ENCODE data around the gene GMCL1. TPM values are rescaled to one million over a fixed set of nuclear protein-coding genes. Genes with fewer than 3 reads are reported as not detected.

GMCL1 gene
- total RNA-seq, 2 donors from 2014 or later, result 13.5 to 24.1 TPM

GRCh38 chr2:69843993-69844392, 14.5 kb downstream of the GMCL1 start:
- no peaks in the 10 kb centered on the region for H3K27me3 ChIP-seq (replicated peaks; ENCODE audit: insufficient read depth)
- no peaks in the 10 kb centered on the region for H3K4me1 ChIP-seq (ENCODE audit: control insufficient read depth in 1 of 2, low read depth in 2 of 2)
- H3K9me3 ChIP-seq, result no peaks in the 10 kb centered on the region
- H3K4me3 ChIP-seq, result no peak overlapping the region
- TF ChIP-seq CTCF (IDR thresholded peaks at IDR 0.05), result no peak
- H3K36me3 ChIP-seq, result peaks cover 10% of the 10 kb centered on the region
- DNase-seq (ENCODE audit: low spot score) (no peak), ATAC-seq (ENCODE audit: insufficient number of reproducible peaks, low FRiP score, low read depth) (no peak)
- H3K27ac ChIP-seq, result no peak overlapping the region

GRCh38 chr2:69844560-69844959, 15.1 kb downstream of the GMCL1 start:
- H3K4me1 ChIP-seq (ENCODE audit: control insufficient read depth in 1 of 2, low read depth in 2 of 2), result no peaks in the 10 kb centered on the region
- no peak overlapping the region for H3K27ac ChIP-seq
- peaks cover 10% of the 10 kb centered on the region for H3K36me3 ChIP-seq
- TF ChIP-seq CTCF (IDR thresholded peaks at IDR 0.05), result no peak
- DNase-seq (ENCODE audit: low spot score) (no peak), ATAC-seq (ENCODE audit: insufficient number of reproducible peaks, low FRiP score, low read depth) (no peak)
- no peaks in the 10 kb centered on the region for H3K27me3 ChIP-seq (replicated peaks; ENCODE audit: insufficient read depth)
- H3K4me3 ChIP-seq, result no peak overlapping the region
- H3K9me3 ChIP-seq, result no peaks in the 10 kb centered on the region

- DNase-seq (ENCODE audit: low spot score) (no peak), ATAC-seq (ENCODE audit: insufficient number of reproducible peaks, low FRiP score, low read depth) (no peak)
- H3K27ac ChIP-seq, result no peak overlapping the region
- peaks cover 11% of the 10 kb centered on the region for H3K36me3 ChIP-seq
- no peak overlapping the region for H3K4me3 ChIP-seq
- no peaks in the 10 kb centered on the region for H3K4me1 ChIP-seq (ENCODE audit: control insufficient read depth in 1 of 2, low read depth in 2 of 2)
- TF ChIP-seq CTCF (IDR thresholded peaks at IDR 0.05), result no peak
- H3K27me3 ChIP-seq (replicated peaks; ENCODE audit: insufficient read depth), result no peaks in the 10 kb centered on the region
- no peaks in the 10 kb centered on the region for H3K9me3 ChIP-seq
Observed at GRCh38 chr2:69846182-69847067, 17.0 kb downstream of the GMCL1 start.

GRCh38 chr2:69847068-69847828, 17.8 kb downstream of the GMCL1 start:
- ATAC-seq (ENCODE audit: insufficient number of reproducible peaks, low FRiP score, low read depth), result no peak
- no peak for TF ChIP-seq CTCF (IDR thresholded peaks at IDR 0.05)
- Histone ChIP-seq H3K9me3 (no peaks in the 10 kb centered on the region), H3K27ac (no peak overlapping the region), H3K4me1 (ENCODE audit: control insufficient read depth in 1 of 2, low read depth in 2 of 2) (no peaks in the 10 kb centered on the region), H3K27me3 (replicated peaks; ENCODE audit: insufficient read depth) (no peaks in the 10 kb centered on the region), H3K36me3 (peaks cover 11% of the 10 kb centered on the region), H3K4me3 (no peak overlapping the region)
- no peak for DNase-seq (ENCODE audit: low spot score)

- H3K4me3 ChIP-seq, result no peak overlapping the region
- peaks cover 15% of the 10 kb centered on the region for H3K36me3 ChIP-seq
- no peak for ATAC-seq (ENCODE audit: insufficient number of reproducible peaks, low FRiP score, low read depth)
- H3K27ac ChIP-seq, result no peak overlapping the region
- no peak for DNase-seq (ENCODE audit: low spot score)
- H3K9me3 ChIP-seq, result no peaks in the 10 kb centered on the region
- H3K4me1 ChIP-seq (ENCODE audit: control insufficient read depth in 1 of 2, low read depth in 2 of 2), result no peaks in the 10 kb centered on the region
- H3K27me3 ChIP-seq (replicated peaks; ENCODE audit: insufficient read depth), result no peaks in the 10 kb centered on the region
- TF ChIP-seq CTCF (IDR thresholded peaks at IDR 0.05), result no peak
Observed at GRCh38 chr2:69848186-69848790, 18.8 kb downstream of the GMCL1 start.
